Transverse colon (tissue), 4 donors: ENCODE measurements around the gene MYADML2. TPM values are rescaled to one million over a fixed set of nuclear protein-coding genes. Genes with fewer than 3 reads are reported as not detected.
A peak's percentile ranks its signal among the peaks of the same experiment; 100 is the strongest.

Experiments used
- DNase-seq: peaks from one replicate; pipeline ENCODE4 v3.0.0-alpha.2; 2019
- H3K27ac ChIP-seq, 4 donors: fragments of 200-600 bp; sonication (generic); 2 replicates each; pipeline ENCODE4 v1.5.1; 2016 to 2018; ENCODE audit warnings: inconsistent platforms in 4 of 4
- H3K27me3 ChIP-seq: fragments of 200-600 bp; sonication (generic); 2 replicates; pipeline ENCODE4 v1.5.1; 2017; ENCODE audit warnings: inconsistent platforms
- H3K36me3 ChIP-seq, 4 donors: fragments of 200-600 bp; sonication (generic); 2 replicates each; pipeline ENCODE4 v1.5.1; 2017 to 2019; ENCODE audit warnings: inconsistent platforms in 4 of 4
- H3K4me1 ChIP-seq, 4 donors: fragments of 200-600 bp; sonication (generic); 2 replicates each; pipeline ENCODE4 v1.5.1; 2017 to 2020; ENCODE audit warnings: inconsistent platforms in 4 of 4
- H3K4me3 ChIP-seq, 4 donors: fragments of 200-600 bp; sonication (generic); 1 replicate in 1 of 4; 2 replicates in 3 of 4; pipeline versions ENCODE4 v1.5.1 to v1.6.1; 2017 to 2019; ENCODE audit warnings: inconsistent platforms in 4 of 4
- H3K9me3 ChIP-seq, 2 donors: fragments of 200-600 bp; sonication (generic); 2 replicates each; pipeline ENCODE4 v1.5.1; 2017 to 2019; ENCODE audit warnings: inconsistent platforms in 2 of 2
- CTCF ChIP-seq, 5 experiments: fragments of 200-600 bp in 3 of 5; fragments of 450-650 bp in 2 of 5; sonication (generic) in 3 of 5; IDR thresholded peaks; 1 replicate in 2 of 5; 2 replicates in 3 of 5; pipeline ENCODE4 v1.5.1; 2016 to 2017; ENCODE audit warnings: antibody characterized with exemption in 5 of 5, inconsistent platforms in 3 of 5, mild to moderate bottlenecking in 2 of 5, moderate library complexity in 1 of 5
- EP300 ChIP-seq: sonication (generic); formaldehyde crosslinking; IDR thresholded peaks from one replicate; pipeline ENCODE4 v1.6.1; 2017; ENCODE audit warnings: antibody characterized with exemption, low read depth
- POLR2A ChIP-seq: fragments of 450-650 bp; IDR thresholded peaks from one replicate; pipeline ENCODE4 v1.6.1; 2016; ENCODE audit warnings: antibody characterized with exemption, mild to moderate bottlenecking, moderate library complexity
- POLR2AphosphoS5 ChIP-seq, 3 donors: sonication (generic); formaldehyde crosslinking; IDR thresholded peaks; one replicate each; pipeline ENCODE4 v1.6.1; 2016; ENCODE audit warnings: antibody characterized with exemption in 3 of 3
- WGBS, 2 donors: methylation state at CpG; one replicate each; pipeline ENCODE4 v1.1.5; 2018; ENCODE audit warnings: low coverage in 1 of 2; 5-methylcytosine and 5-hydroxymethylcytosine counted together
- in situ Hi-C, 4 donors: fragments of 200-750 bp; cut with MboI; loops; one replicate each; pipeline versions ENCODE4 v1.15.0 to v1.15.1; 2017; ENCODE audit warnings: low sequenced_read_pairs in 3 of 4, low pct_ligation_motif_present in 1 of 4, low pct_unique_long_range_greater_than_20kb in 1 of 4
- intact Hi-C: fragments of 100-400 bp; cut with DNase I; formaldehyde crosslinking; loops from one replicate; pipeline ENCODE4 v1.15.1; 2023; ENCODE audit warnings: low total_unique reads
- total RNA-seq, 4 donors: library from RNA; depleted of rRNA; stranded (reverse); fragments of >200 nt; gene quantifications; one replicate each; pipeline ENCODE4 v1.1.0, GENCODE V29; 2016

Gene MYADML2
- total RNA-seq, 4 donors from 2014 or later: not detected

GRCh38 chr17:81923302-81924260 lies 23.5 kb downstream of the MYADML2 start:
- peaks cover 5% of the 10 kb centered on the region for H3K27me3 ChIP-seq
- peak overlapping the region; percentile 71 to 99 (median 86) for H3K27ac ChIP-seq
- H3K9me3 ChIP-seq: no peaks in the 10 kb centered on the region
- TF ChIP-seq EP300 (no peak), CTCF (IDR thresholded peaks at IDR 0.05) (no peak), POLR2AphosphoS5 (IDR thresholded peaks at IDR 0.05) (no peak), POLR2A (no peak)
- 25% methylated on average over 30 of the region's 32 CpGs; no CpG with 5 or more reads in 1 of the 2 donors for WGBS, 2 donors
- peaks cover 32 to 81% (median 73%) of the 10 kb centered on the region in 4 donors for H3K4me1 ChIP-seq
- in situ Hi-C loops: no loop called here
- H3K36me3 ChIP-seq: peaks cover 0 to 7% (median 1%) of the 10 kb centered on the region in 4 donors
- H3K4me3 ChIP-seq: peak overlapping the region in 2 of 4 donors; percentile 21 to 37
- intact Hi-C loops: no loop called here
- DNase-seq: peak; percentile 86

- H3K4me1 ChIP-seq: peaks cover 32 to 79% (median 70%) of the 10 kb centered on the region in 4 donors
- TF ChIP-seq POLR2AphosphoS5 (IDR thresholded peaks at IDR 0.05) (no peak), CTCF (IDR thresholded peaks at IDR 0.05) (no peak)
- H3K4me3 ChIP-seq: peak overlapping the region in 2 of 4 donors; percentile 21 to 37
- H3K9me3 ChIP-seq: no peaks in the 10 kb centered on the region
- in situ Hi-C loops (no loop called here), intact Hi-C loops (no loop called here)
- peak overlapping the region; percentile 71 to 99 (median 86) for H3K27ac ChIP-seq
- H3K36me3 ChIP-seq: peaks cover 0 to 7% (median 1%) of the 10 kb centered on the region in 4 donors
- DNase-seq: no peak
- WGBS, 2 donors: 92 to 100% methylated on average over 1 to 53 of the region's 58 CpGs
- no peaks in the 10 kb centered on the region for H3K27me3 ChIP-seq
Measured at GRCh38 chr17:81922566-81923301, 24.3 kb downstream of the MYADML2 start.

- peak overlapping the region in 3 of 4 donors; percentile 75 to 99 (median 97) for H3K27ac ChIP-seq
- intact Hi-C loops: no loop called here
- no peak for DNase-seq
- H3K27me3 ChIP-seq: no peaks in the 10 kb centered on the region
- H3K4me1 ChIP-seq: peaks cover 32 to 83% (median 74%) of the 10 kb centered on the region in 4 donors
- 95% methylated on average over 7 to 23 of the region's 23 CpGs for WGBS, 2 donors
- no peaks in the 10 kb centered on the region for H3K9me3 ChIP-seq
- H3K4me3 ChIP-seq: no peak overlapping the region
- H3K36me3 ChIP-seq: peaks cover 0 to 7% (median 1%) of the 10 kb centered on the region in 4 donors
- no peak for TF ChIP-seq POLR2A
- no peak for TF ChIP-seq CTCF (IDR thresholded peaks at IDR 0.05)
- no peak for TF ChIP-seq POLR2AphosphoS5 (IDR thresholded peaks at IDR 0.05)
- TF ChIP-seq EP300: no peak
- in situ Hi-C loops: no loop called here
Measured at GRCh38 chr17:81921996-81922565, 25.0 kb downstream of the MYADML2 start.

- Histone ChIP-seq H3K36me3 (peaks cover 0 to 7% (median 1%) of the 10 kb centered on the region in 4 donors), H3K4me1 (peaks cover 38 to 89% (median 80%) of the 10 kb centered on the region in 4 donors), H3K27me3 (no peaks in the 10 kb centered on the region), H3K9me3 (no peaks in the 10 kb centered on the region), H3K27ac (peak overlapping the region in 2 of 4 donors; percentile 0 to 7), H3K4me3 (no peak overlapping the region)
- TF ChIP-seq POLR2A (no peak), CTCF (IDR thresholded peaks at IDR 0.05) (no peak), POLR2AphosphoS5 (IDR thresholded peaks at IDR 0.05) (no peak), EP300 (no peak)
- intact Hi-C loops (no loop called here), in situ Hi-C loops (no loop called here)
- no peak for DNase-seq
- 81 to 84% methylated on average over 3 of the region's 3 CpGs for WGBS, 2 donors
Measured at GRCh38 chr17:81921537-81921862, 25.5 kb downstream of the MYADML2 start.
